Astrocyte (in vitro differentiated cells and primary cell): ENCODE results near the gene UROC1. TPM values are rescaled to one million over a fixed set of nuclear protein-coding genes. Genes with fewer than 3 reads are reported as not detected.

Experiments
- DNase-seq: peaks from one replicate; pipeline ENCODE4 v3.0.0-alpha.2; 2010; ENCODE audit warnings: low read depth
- FAIRE-seq: peaks from 2 replicates; lab custom pipeline; 2011; peaks lifted over from hg19 to GRCh38; lab: Jason Lieb, UNC
- H2AFZ ChIP-seq: 2 replicates; pipeline ENCODE4 v1.6.0; 2012; ENCODE audit warnings: low read depth, low read length, inconsistent platforms
- H3K27ac ChIP-seq: 2 replicates; pipeline ENCODE4 v1.5.1; 2011; ENCODE audit warnings: low read depth, low read length, inconsistent platforms
- H3K27me3 ChIP-seq: 2 replicates; pipeline ENCODE4 v1.6.0; 2011; ENCODE audit warnings: low read length, inconsistent platforms; ENCODE audit not compliant: insufficient read depth
- H3K36me3 ChIP-seq: 2 replicates; pipeline ENCODE4 v1.5.1; 2011; ENCODE audit warnings: low read length, inconsistent platforms; ENCODE audit not compliant: insufficient read depth
- H3K4me1 ChIP-seq: 2 replicates; pipeline ENCODE4 v1.5.1; 2011; ENCODE audit warnings: low read length, inconsistent platforms; ENCODE audit not compliant: insufficient read depth
- H3K4me2 ChIP-seq: 2 replicates; pipeline ENCODE4 v1.6.0; 2012; ENCODE audit warnings: low read length, inconsistent platforms
- H3K4me3 ChIP-seq: 2 replicates; pipeline ENCODE4 v1.5.1; 2011; ENCODE audit warnings: low read depth, mild to moderate bottlenecking, low read length, inconsistent platforms; ENCODE audit not compliant: insufficient read depth
- H3K79me2 ChIP-seq: 2 replicates; pipeline ENCODE4 v1.6.0; 2012; ENCODE audit warnings: mild to moderate bottlenecking, low read length, inconsistent platforms; ENCODE audit not compliant: insufficient read depth
- H3K9ac ChIP-seq: 2 replicates; pipeline ENCODE4 v1.6.0; 2012; ENCODE audit warnings: mild to moderate bottlenecking, low read length, inconsistent platforms
- H3K9me3 ChIP-seq: 2 replicates; pipeline ENCODE4 v1.5.1; 2012; ENCODE audit warnings: low read depth, mild to moderate bottlenecking, low read length, inconsistent platforms; ENCODE audit not compliant: insufficient read depth
- H4K20me1 ChIP-seq: 2 replicates; pipeline ENCODE4 v1.6.0; 2012; ENCODE audit warnings: low read length, inconsistent platforms; ENCODE audit not compliant: insufficient read depth
- H3K27ac Mint-ChIP-seq: one replicate; pipeline ENCODE4 v1.8.0; 2021; ENCODE audit warnings: mild to moderate bottlenecking, mixed read lengths; ENCODE audit not compliant: unreplicated experiment
- H3K27me3 Mint-ChIP-seq: one replicate; pipeline ENCODE4 v1.8.0; 2021; ENCODE audit warnings: low read depth, mixed read lengths; ENCODE audit not compliant: unreplicated experiment
- H3K36me3 Mint-ChIP-seq: one replicate; pipeline ENCODE4 v1.8.0; 2021; ENCODE audit warnings: low read depth, mixed read lengths; ENCODE audit not compliant: unreplicated experiment
- H3K4me1 Mint-ChIP-seq: one replicate; pipeline ENCODE4 v1.8.0; 2021; ENCODE audit warnings: low read depth, mixed read lengths; ENCODE audit not compliant: unreplicated experiment
- H3K4me3 Mint-ChIP-seq: one replicate; pipeline ENCODE4 v1.8.0; 2021; ENCODE audit warnings: mild to moderate bottlenecking, moderate library complexity, mixed read lengths; ENCODE audit not compliant: unreplicated experiment
- H3K9me3 Mint-ChIP-seq: one replicate; pipeline ENCODE4 v1.8.0; 2021; ENCODE audit warnings: mild to moderate bottlenecking, mixed read lengths; ENCODE audit not compliant: unreplicated experiment
- EZH2 ChIP-seq: IDR thresholded peaks from 2 replicates; pipeline ENCODE4 v1.6.1; 2012; ENCODE audit warnings: mild to moderate bottlenecking, low read length, inconsistent platforms; ENCODE audit not compliant: insufficient read depth
- total RNA-seq: library from RNA; stranded (reverse); gene quantifications from 2 replicates; pipeline ENCODE4 v1.2.1, GENCODE V29; 2021
- TF ChIP-seq, protein P1 (sequence below): IDR thresholded peaks from 2 replicates; pipeline ENCODE4 v1.5.1; 2011; ENCODE audit warnings: low read depth, mild to moderate bottlenecking, inconsistent platforms, low read length, moderate library complexity; ENCODE audit not compliant: insufficient read depth

The UROC1 gene
- total RNA-seq, 1 donor from 2014 or later = not detected

DNA sequence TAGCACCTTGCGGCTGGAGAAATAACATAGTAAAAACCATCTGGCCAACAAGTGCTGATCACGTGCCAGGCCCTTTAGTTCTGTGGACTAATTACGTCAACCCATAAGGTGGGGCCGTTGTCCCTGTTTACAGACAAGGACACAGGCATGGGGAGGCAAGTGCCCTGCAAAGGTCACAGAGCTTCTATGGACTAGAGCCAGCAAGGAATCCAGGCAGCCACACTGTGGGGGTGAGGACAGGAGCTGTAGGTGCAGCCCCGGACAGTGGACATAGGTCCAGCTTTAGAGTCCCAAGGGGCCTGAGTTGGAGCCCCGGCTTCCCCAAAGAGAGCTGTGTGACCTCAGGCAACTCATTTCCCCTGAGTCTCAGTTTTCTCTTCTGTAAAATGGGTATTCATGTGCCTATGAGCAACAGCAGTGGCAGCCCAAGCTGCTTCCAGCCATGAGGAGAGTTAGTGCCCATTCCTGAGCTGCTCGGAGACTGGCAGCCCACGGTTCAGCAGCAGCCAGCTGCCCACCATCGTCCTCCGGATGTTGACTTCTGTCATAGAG lies 20.2 kb upstream of the UROC1 start:
- Mint-ChIP-seq H3K9me3 (peaks cover 2% of the 10 kb centered on the region), H3K4me3 (no peak overlapping the region), H3K36me3 (peaks cover 2% of the 10 kb centered on the region), H3K27ac (no peak overlapping the region), H3K27me3 (peaks cover 57% of the 10 kb centered on the region), H3K4me1 (peaks cover 11% of the 10 kb centered on the region)
- H3K27me3 ChIP-seq = peaks cover 38% of the 10 kb centered on the region
- H3K27ac ChIP-seq = no peak overlapping the region
- H2AFZ ChIP-seq = no peak overlapping the region
- no peak overlapping the region for H3K4me2 ChIP-seq
- H3K9me3 ChIP-seq = no peaks in the 10 kb centered on the region
- TF ChIP-seq EZH2 = no peak
- TF ChIP-seq, protein P1, sequence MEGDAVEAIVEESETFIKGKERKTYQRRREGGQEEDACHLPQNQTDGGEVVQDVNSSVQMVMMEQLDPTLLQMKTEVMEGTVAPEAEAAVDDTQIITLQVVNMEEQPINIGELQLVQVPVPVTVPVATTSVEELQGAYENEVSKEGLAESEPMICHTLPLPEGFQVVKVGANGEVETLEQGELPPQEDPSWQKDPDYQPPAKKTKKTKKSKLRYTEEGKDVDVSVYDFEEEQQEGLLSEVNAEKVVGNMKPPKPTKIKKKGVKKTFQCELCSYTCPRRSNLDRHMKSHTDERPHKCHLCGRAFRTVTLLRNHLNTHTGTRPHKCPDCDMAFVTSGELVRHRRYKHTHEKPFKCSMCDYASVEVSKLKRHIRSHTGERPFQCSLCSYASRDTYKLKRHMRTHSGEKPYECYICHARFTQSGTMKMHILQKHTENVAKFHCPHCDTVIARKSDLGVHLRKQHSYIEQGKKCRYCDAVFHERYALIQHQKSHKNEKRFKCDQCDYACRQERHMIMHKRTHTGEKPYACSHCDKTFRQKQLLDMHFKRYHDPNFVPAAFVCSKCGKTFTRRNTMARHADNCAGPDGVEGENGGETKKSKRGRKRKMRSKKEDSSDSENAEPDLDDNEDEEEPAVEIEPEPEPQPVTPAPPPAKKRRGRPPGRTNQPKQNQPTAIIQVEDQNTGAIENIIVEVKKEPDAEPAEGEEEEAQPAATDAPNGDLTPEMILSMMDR = no peak
- H4K20me1 ChIP-seq = peaks cover 3% of the 10 kb centered on the region
- FAIRE-seq = no peak
- H3K4me1 ChIP-seq = peaks cover 8% of the 10 kb centered on the region
- H3K36me3 ChIP-seq = no peaks in the 10 kb centered on the region
- no peaks in the 10 kb centered on the region for H3K79me2 ChIP-seq
- no peak overlapping the region for H3K4me3 ChIP-seq
- no peak overlapping the region for H3K9ac ChIP-seq
- DNase-seq = no peak

DNA sequence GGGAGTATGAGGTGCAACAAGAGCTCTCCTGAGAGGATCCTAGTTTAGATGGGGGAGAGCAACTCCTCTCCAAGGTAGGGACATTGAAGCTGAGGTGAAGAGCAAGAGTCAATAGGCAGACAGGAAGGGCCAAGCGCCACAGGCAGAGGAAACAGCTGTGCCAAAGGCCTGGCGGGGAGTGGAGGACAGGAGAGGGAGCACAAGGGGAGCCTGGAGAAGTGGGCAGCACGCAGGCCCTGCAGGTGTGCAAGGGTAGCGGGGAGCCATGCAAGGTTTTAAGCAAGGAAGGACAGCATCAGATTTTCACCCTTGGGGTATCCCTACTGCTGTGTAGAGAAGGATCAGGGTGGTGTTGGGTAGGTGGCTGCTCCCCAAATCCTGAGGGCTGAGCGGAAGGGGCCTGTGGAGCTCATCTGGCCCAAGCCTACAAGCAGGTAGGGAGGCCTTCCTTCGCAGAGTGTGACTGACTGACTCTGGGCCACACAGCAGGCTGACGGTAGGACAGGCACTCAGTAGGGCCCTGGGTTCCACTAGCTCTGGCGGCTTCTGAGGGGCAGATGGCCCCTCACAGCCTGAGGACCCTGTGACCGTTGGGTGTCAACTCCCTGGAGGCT lies 19.6 kb upstream of the UROC1 start:
- Mint-ChIP-seq H3K4me1 (peaks cover 11% of the 10 kb centered on the region), H3K27me3 (peaks cover 62% of the 10 kb centered on the region), H3K9me3 (peaks cover 2% of the 10 kb centered on the region), H3K4me3 (no peak overlapping the region), H3K36me3 (peaks cover 2% of the 10 kb centered on the region), H3K27ac (no peak overlapping the region)
- Histone ChIP-seq H3K79me2 (no peaks in the 10 kb centered on the region), H3K4me1 (peaks cover 8% of the 10 kb centered on the region), H3K4me2 (no peak overlapping the region), H3K36me3 (no peaks in the 10 kb centered on the region), H3K9me3 (no peaks in the 10 kb centered on the region), H3K9ac (no peak overlapping the region), H3K27ac (no peak overlapping the region), H2AFZ (no peak overlapping the region), H3K4me3 (no peak overlapping the region), H4K20me1 (peaks cover 3% of the 10 kb centered on the region), H3K27me3 (peaks cover 44% of the 10 kb centered on the region)
- DNase-seq (no peak), FAIRE-seq (no peak)
- no peak for TF ChIP-seq EZH2
- TF ChIP-seq, protein P1 = no peak

DNA sequence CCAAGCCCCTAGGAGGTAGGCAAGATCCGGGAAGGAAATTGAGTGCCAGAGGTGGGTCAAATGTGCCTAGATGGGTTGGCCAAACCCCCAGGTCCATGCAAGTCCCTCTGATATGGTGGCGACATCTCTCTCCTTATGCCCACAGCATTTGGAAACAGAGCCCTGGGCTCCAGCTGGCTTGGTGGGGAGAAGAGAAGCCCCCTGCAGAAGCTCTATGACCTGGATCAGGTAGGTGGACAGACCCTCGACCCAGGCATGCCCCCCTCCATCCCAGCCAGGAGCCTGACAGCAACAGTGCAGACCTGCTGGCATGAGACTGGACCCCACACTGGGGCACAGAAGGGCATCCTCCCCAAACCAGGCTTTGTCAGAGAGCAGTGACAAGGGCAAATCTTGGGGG lies 18.6 kb upstream of the UROC1 start:
- Mint-ChIP-seq H3K4me3 (no peak overlapping the region), H3K4me1 (peaks cover 11% of the 10 kb centered on the region), H3K27me3 (peaks cover 65% of the 10 kb centered on the region), H3K36me3 (peaks cover 2% of the 10 kb centered on the region), H3K9me3 (peaks cover 2% of the 10 kb centered on the region), H3K27ac (no peak overlapping the region)
- Histone ChIP-seq H3K4me3 (no peak overlapping the region), H3K27ac (no peak overlapping the region), H4K20me1 (peaks cover 3% of the 10 kb centered on the region), H3K9me3 (no peaks in the 10 kb centered on the region), H3K79me2 (no peaks in the 10 kb centered on the region), H3K4me2 (no peak overlapping the region), H3K9ac (no peak overlapping the region), H3K4me1 (peaks cover 7% of the 10 kb centered on the region), H3K36me3 (no peaks in the 10 kb centered on the region), H3K27me3 (peaks cover 47% of the 10 kb centered on the region), H2AFZ (no peak overlapping the region)
- TF ChIP-seq EZH2 = no peak
- TF ChIP-seq, protein P1 = no peak
- no peak for FAIRE-seq
- DNase-seq = no peak
